Measurements from ENCODE around the gene DHRS1. TPM values are rescaled to one million over a fixed set of nuclear protein-coding genes. Genes with fewer than 3 reads are reported as not detected.

DHRS1 gene
- total RNA-seq, 1 experiment from 2014 or later, result 8.9 TPM

- ATAC-seq (no peak), DNase-seq (ENCODE audit: low read depth, low spot score) (no peak)
- in situ Hi-C loops (cut with HindIII; ENCODE audit: low pct_unique_long_range_greater_than_20kb, low sequenced_read_pairs) (no loop called here), intact Hi-C loops (cut with micrococcal nuclease; ENCODE audit: unreplicated experiment) (no loop called here)
- H3K36me3 ChIP-seq (ENCODE audit: control insufficient read depth, insufficient read depth, low read length), result no peaks in the 10 kb centered on the region
- no peaks in the 10 kb centered on the region for H3K27me3 ChIP-seq (ENCODE audit: control insufficient read depth, insufficient read depth, low read length)
- H3K4me1 ChIP-seq (ENCODE audit: control insufficient read depth, insufficient read depth, low read length), result no peaks in the 10 kb centered on the region
- no TSS peak for BruUV-seq (replicated peaks)
- H3K4me3 ChIP-seq (ENCODE audit: low read depth in 2 of 2, low read length in 2 of 2), result no peak overlapping the region
- no peak overlapping the region for H3K27ac ChIP-seq (ENCODE audit: low read length)
- no peak for TF ChIP-seq POLR2AphosphoS5 (IDR thresholded peaks at IDR 0.05; ENCODE audit: low read depth, low read length)
- no peak for TF ChIP-seq TCF7L2 (IDR thresholded peaks at IDR 0.05; ENCODE audit: low read depth, low read length)
- TF ChIP-seq SIN3A (IDR thresholded peaks at IDR 0.05; ENCODE audit: borderline replicate concordance, insufficient read depth, low read depth, low read length), result no peak
- TF ChIP-seq CTCF (IDR thresholded peaks at IDR 0.05), result no peak
- TF ChIP-seq REST (IDR thresholded peaks at IDR 0.05; ENCODE audit: insufficient read depth in 1 of 2, low read depth in 2 of 2, low read length in 1 of 2), result no peak
- ChIA-PET POLR2A (no interaction called here), CTCF (no interaction called here)
- no peaks in the 10 kb centered on the region for H3K9me3 ChIP-seq (ENCODE audit: control insufficient read depth, insufficient read depth, low read depth, low read length)
These were observed 41.5 kb downstream of the DHRS1 start for GRCh38 chr14:24258119-24258518.

- no TSS peak for BruUV-seq (replicated peaks)
- no peak overlapping the region for H3K27ac ChIP-seq (ENCODE audit: low read length)
- H3K4me3 ChIP-seq (ENCODE audit: low read depth in 2 of 2, low read length in 2 of 2), result no peak overlapping the region
- H3K36me3 ChIP-seq (ENCODE audit: control insufficient read depth, insufficient read depth, low read length), result no peaks in the 10 kb centered on the region
- H3K4me1 ChIP-seq (ENCODE audit: control insufficient read depth, insufficient read depth, low read length), result no peaks in the 10 kb centered on the region
- DNase-seq (ENCODE audit: low read depth, low spot score) (no peak), ATAC-seq (no peak)
- in situ Hi-C loops (cut with HindIII; ENCODE audit: low pct_unique_long_range_greater_than_20kb, low sequenced_read_pairs), result no loop called here
- CTCF ChIA-PET, result no interaction called here
- no peaks in the 10 kb centered on the region for H3K27me3 ChIP-seq (ENCODE audit: control insufficient read depth, insufficient read depth, low read length)
- POLR2A ChIA-PET, result interaction anchor here (0.5 kb wide), 1 partner anchor 8 kb away, joined by 4 read pairs; no protein-coding TSS in a partner anchor
- intact Hi-C loops (cut with micrococcal nuclease; ENCODE audit: unreplicated experiment), result no loop called here
- TF ChIP-seq POLR2AphosphoS5 (IDR thresholded peaks at IDR 0.05; ENCODE audit: low read depth, low read length) (no peak), SIN3A (IDR thresholded peaks at IDR 0.05; ENCODE audit: borderline replicate concordance, insufficient read depth, low read depth, low read length) (no peak), REST (IDR thresholded peaks at IDR 0.05; ENCODE audit: insufficient read depth in 1 of 2, low read depth in 2 of 2, low read length in 1 of 2) (no peak), CTCF (IDR thresholded peaks at IDR 0.05) (no peak), TCF7L2 (IDR thresholded peaks at IDR 0.05; ENCODE audit: low read depth, low read length) (no peak)
- no peaks in the 10 kb centered on the region for H3K9me3 ChIP-seq (ENCODE audit: control insufficient read depth, insufficient read depth, low read depth, low read length)
These were observed 42.6 kb downstream of the DHRS1 start for GRCh38 chr14:24256960-24257359.

All from Panc1 (cell line).